ENCODE results near the gene JPH3. TPM values are rescaled to one million over a fixed set of nuclear protein-coding genes. Genes with fewer than 3 reads are reported as not detected.

JPH3 gene
- total RNA-seq, 4 donors from 2014 or later: not detected

- Histone ChIP-seq H3K4me1 (no peaks in the 10 kb centered on the region), H3K27me3 (no peaks in the 10 kb centered on the region), H3K27ac (no peak overlapping the region), H3K36me3 (peaks cover 0 to 44% of the 10 kb centered on the region in 2 donors), H3K9me3 (no peaks in the 10 kb centered on the region), H3K4me3 (no peak overlapping the region)
- no peak for DNase-seq
- TF ChIP-seq POLR2A (IDR thresholded peaks at IDR 0.05): no peak
- no peak for TF ChIP-seq CTCF (IDR thresholded peaks at IDR 0.05 in 4 of 5, conservative IDR thresholded peaks at IDR 0.05 in 1 of 5)
- in situ Hi-C loops (cut with MboI; ENCODE audit: low sequenced_read_pairs in 4 of 4) (no loop called here), intact Hi-C loops (cut with DNase I; ENCODE audit: low total_unique reads) (no loop called here)
- ATAC-seq: no peak
Observed at GRCh38 chr16:87707097-87707496, 104.8 kb downstream of the JPH3 start.

DNA sequence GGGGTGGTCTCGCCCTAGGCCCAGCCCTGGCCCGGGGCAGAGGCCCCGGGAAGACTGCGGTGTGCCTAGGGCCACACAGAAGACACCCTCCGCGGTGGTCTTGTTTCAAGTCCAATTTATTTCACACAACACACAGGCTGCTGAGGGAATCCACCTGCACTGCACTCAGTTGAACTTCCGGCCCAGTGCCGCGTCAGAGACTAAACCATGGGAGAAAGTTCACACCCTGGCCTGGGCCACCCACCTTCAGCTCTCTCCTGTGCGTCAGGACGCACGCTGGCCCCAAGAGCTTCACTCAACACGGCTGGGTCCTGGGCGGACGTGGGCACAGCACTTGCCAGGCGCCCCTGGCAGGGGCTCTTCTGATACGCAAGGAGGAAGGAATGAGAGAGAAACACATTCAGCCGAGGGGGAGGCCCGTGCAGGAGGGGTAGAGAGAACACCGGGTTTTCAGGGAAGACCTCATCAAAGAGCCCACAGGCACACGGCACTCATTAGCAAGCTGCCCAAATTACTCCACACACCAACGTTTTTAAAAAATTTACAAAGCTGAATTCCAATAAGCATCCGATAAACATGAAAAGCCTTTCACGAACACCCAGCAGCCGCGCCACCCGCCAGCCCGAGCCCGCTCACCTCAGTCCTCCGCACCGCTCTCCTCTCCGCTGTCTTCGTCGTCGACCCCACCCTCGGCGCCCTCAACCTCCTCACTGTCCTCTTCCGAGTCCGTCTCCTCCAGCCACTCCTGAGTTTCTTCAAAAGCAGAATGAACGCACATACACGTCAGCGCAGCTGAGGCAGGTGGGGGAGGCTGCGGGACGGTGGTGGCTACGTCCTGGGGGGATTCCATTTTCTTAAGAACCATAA is 105.6 kb downstream of the JPH3 start:
- Histone ChIP-seq H3K36me3 (peaks cover 0 to 44% of the 10 kb centered on the region in 2 donors), H3K4me3 (no peak overlapping the region), H3K9me3 (no peaks in the 10 kb centered on the region), H3K27me3 (no peaks in the 10 kb centered on the region), H3K27ac (no peak overlapping the region), H3K4me1 (no peaks in the 10 kb centered on the region)
- intact Hi-C loops (cut with DNase I; ENCODE audit: low total_unique reads) (no loop called here), in situ Hi-C loops (cut with MboI; ENCODE audit: low sequenced_read_pairs in 4 of 4) (no loop called here)
- ATAC-seq: no peak
- TF ChIP-seq CTCF (IDR thresholded peaks at IDR 0.05 in 4 of 5, conservative IDR thresholded peaks at IDR 0.05 in 1 of 5) (no peak), POLR2A (IDR thresholded peaks at IDR 0.05) (no peak)
- DNase-seq: no peak

DNA sequence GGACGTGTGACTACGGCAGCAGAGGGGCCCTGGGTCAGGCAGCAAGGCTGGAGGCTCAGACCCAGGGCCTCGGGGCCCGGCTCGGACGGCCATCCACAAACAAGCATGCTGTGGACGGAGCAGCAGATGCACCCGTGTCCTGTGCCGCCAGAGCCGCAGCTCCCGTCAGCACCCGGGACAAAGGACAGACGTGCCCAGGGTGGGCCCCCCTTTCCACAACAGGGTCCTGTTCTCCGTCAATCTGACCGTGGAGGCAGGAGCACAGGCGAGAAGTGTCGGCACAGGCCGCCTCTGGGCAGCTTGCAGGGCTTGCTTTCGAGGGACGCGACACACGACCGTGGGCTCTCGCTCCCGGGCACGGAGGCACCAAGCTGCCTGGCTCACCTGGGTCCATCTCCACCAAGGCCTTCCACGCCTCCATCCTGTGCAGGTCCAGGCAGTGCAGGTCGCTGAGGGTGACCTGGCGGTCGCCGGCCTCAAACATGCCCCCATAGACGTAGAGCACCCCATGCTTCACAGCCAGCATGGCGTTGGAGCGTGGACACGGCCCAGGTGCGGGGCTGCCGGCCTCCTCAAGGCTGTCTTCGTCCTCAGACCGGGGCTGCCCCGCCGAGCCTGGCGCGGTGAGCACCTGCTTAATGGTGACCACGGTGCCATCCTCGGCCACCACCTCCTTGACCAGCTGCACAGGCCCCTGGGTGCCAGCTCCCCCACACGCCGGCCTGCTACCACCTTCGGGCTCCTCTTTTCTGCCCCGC is 106.8 kb downstream of the JPH3 start:
- H3K4me3 ChIP-seq: no peak overlapping the region
- peaks cover 0 to 51% of the 10 kb centered on the region in 2 donors for H3K36me3 ChIP-seq
- in situ Hi-C loops (cut with MboI; ENCODE audit: low sequenced_read_pairs in 4 of 4): no loop called here
- intact Hi-C loops (cut with DNase I; ENCODE audit: low total_unique reads): no loop called here
- no peaks in the 10 kb centered on the region for H3K4me1 ChIP-seq
- H3K27ac ChIP-seq: no peak overlapping the region
- DNase-seq (no peak), ATAC-seq (no peak)
- TF ChIP-seq CTCF (IDR thresholded peaks at IDR 0.05 in 4 of 5, conservative IDR thresholded peaks at IDR 0.05 in 1 of 5) (no peak), POLR2A (IDR thresholded peaks at IDR 0.05) (no peak)
- H3K27me3 ChIP-seq: no peaks in the 10 kb centered on the region
- H3K9me3 ChIP-seq: no peaks in the 10 kb centered on the region

GRCh38 chr16:87709677-87710076 is 107.4 kb downstream of the JPH3 start:
- no peak overlapping the region for H3K27ac ChIP-seq
- in situ Hi-C loops (cut with MboI; ENCODE audit: low sequenced_read_pairs in 4 of 4): no loop called here
- no peaks in the 10 kb centered on the region for H3K9me3 ChIP-seq
- intact Hi-C loops (cut with DNase I; ENCODE audit: low total_unique reads): no loop called here
- H3K4me3 ChIP-seq: no peak overlapping the region
- H3K27me3 ChIP-seq: no peaks in the 10 kb centered on the region
- DNase-seq (no peak), ATAC-seq (no peak)
- no peak for TF ChIP-seq CTCF (IDR thresholded peaks at IDR 0.05 in 4 of 5, conservative IDR thresholded peaks at IDR 0.05 in 1 of 5)
- no peak for TF ChIP-seq POLR2A (IDR thresholded peaks at IDR 0.05)
- H3K4me1 ChIP-seq: no peaks in the 10 kb centered on the region
- H3K36me3 ChIP-seq: peaks cover 0 to 51% of the 10 kb centered on the region in 2 donors
